Erythroblast (primary cell): ENCODE data around the gene STX18.

Experiments used
- GATA1 ChIP-seq: IDR thresholded peaks from 2 replicates; pipeline ENCODE4 v1.6.1; 2011; ENCODE audit warnings: low read depth, mild to moderate bottlenecking, control low read depth, low read length, moderate library complexity
- POLR2A ChIP-seq: IDR thresholded peaks from 2 replicates; pipeline ENCODE4 v1.6.1; 2011; ENCODE audit warnings: mild to moderate bottlenecking, low read length

GRCh38 chr4:4415806-4416805 lies 125.7 kb downstream of the STX18 start:
- TF ChIP-seq POLR2A (no peak), GATA1 (no peak)
